Trophoblast cell (in vitro differentiated cells and primary cell): ENCODE measurements around the gene TEX26.

Source experiments
- DNase-seq, 2 donors: peaks; one replicate each; pipeline ENCODE4 v3.0.0-alpha.2; 2016
- H2AFZ ChIP-seq: 2 replicates; pipeline ENCODE4 v1.6.1; 2013; ENCODE audit warnings: low read length, moderate library complexity, mild to moderate bottlenecking; ENCODE audit not compliant: insufficient read depth, poor library complexity
- H2AK5ac ChIP-seq: 2 replicates; pipeline ENCODE4 v1.6.1; 2013; ENCODE audit warnings: mild to moderate bottlenecking, low read length
- H2BK120ac ChIP-seq: 2 replicates; pipeline ENCODE4 v1.6.1; 2013; ENCODE audit warnings: low read length, mild to moderate bottlenecking, moderate library complexity; ENCODE audit not compliant: insufficient read depth, poor library complexity
- H2BK12ac ChIP-seq: 2 replicates; pipeline ENCODE4 v1.6.1; 2013; ENCODE audit warnings: mild to moderate bottlenecking, low read length, moderate library complexity
- H2BK5ac ChIP-seq: 2 replicates; pipeline ENCODE4 v1.6.1; 2013; ENCODE audit warnings: low read length, low read depth, moderate library complexity, mild to moderate bottlenecking; ENCODE audit not compliant: poor library complexity
- H3K14ac ChIP-seq: 2 replicates; pipeline ENCODE4 v1.6.1; 2013; ENCODE audit warnings: mild to moderate bottlenecking, low read length
- H3K18ac ChIP-seq: 2 replicates; pipeline ENCODE4 v1.6.1; 2013; ENCODE audit warnings: mild to moderate bottlenecking, low read length
- H3K23ac ChIP-seq: 2 replicates; pipeline ENCODE4 v1.6.1; 2013; ENCODE audit warnings: low read length
- H3K27ac ChIP-seq: 2 replicates; pipeline ENCODE4 v1.5.1; 2013; ENCODE audit warnings: low read depth, mild to moderate bottlenecking, inconsistent platforms, low read length, moderate library complexity
- H3K27me3 ChIP-seq: 2 replicates; pipeline ENCODE4 v1.6.1; 2013; ENCODE audit warnings: inconsistent platforms, mild to moderate bottlenecking, low read length, moderate library complexity; ENCODE audit not compliant: insufficient read depth
- H3K36me3 ChIP-seq, 2 experiments: 1 replicate in 1 of 2; 2 replicates in 1 of 2; pipeline ENCODE4 v1.6.1; 2013; ENCODE audit warnings: low read length in 2 of 2, mild to moderate bottlenecking in 2 of 2, moderate library complexity in 1 of 2; ENCODE audit not compliant: insufficient read depth in 2 of 2, control insufficient read depth in 1 of 2
- H3K4ac ChIP-seq: 2 replicates; pipeline ENCODE4 v1.6.1; 2013; ENCODE audit warnings: low read depth, mild to moderate bottlenecking, low read length, moderate library complexity
- H3K4me1 ChIP-seq, 2 experiments: 1 replicate in 1 of 2; 2 replicates in 1 of 2; pipeline ENCODE4 v1.6.1; 2013; ENCODE audit warnings: low read length in 2 of 2, mild to moderate bottlenecking in 2 of 2, moderate library complexity in 1 of 2; ENCODE audit not compliant: insufficient read depth in 2 of 2, control insufficient read depth in 1 of 2
- H3K4me2 ChIP-seq: 2 replicates; pipeline ENCODE4 v1.6.1; 2013; ENCODE audit warnings: inconsistent platforms, mild to moderate bottlenecking, low read length, moderate library complexity
- H3K4me3 ChIP-seq: 2 replicates; pipeline ENCODE4 v1.5.1; 2013; ENCODE audit warnings: mild to moderate bottlenecking, low read depth, low read length, inconsistent platforms
- H3K79me1 ChIP-seq: one replicate; pipeline ENCODE4 v1.6.1; 2013; ENCODE audit warnings: low read length
- H3K79me2 ChIP-seq: 2 replicates; pipeline ENCODE4 v1.6.1; 2013; ENCODE audit warnings: low read length, mild to moderate bottlenecking; ENCODE audit not compliant: control insufficient read depth, insufficient read depth, poor library complexity
- H3K9ac ChIP-seq: 2 replicates; pipeline ENCODE4 v1.6.1; 2013; ENCODE audit warnings: mild to moderate bottlenecking, low read length
- H3K9me3 ChIP-seq: 2 replicates; pipeline ENCODE4 v1.6.1; 2013; ENCODE audit warnings: low read depth, mild to moderate bottlenecking, control low read depth, inconsistent platforms, low read length; ENCODE audit not compliant: insufficient read depth
- H4K12ac ChIP-seq: 2 replicates; pipeline ENCODE4 v1.6.1; 2013; ENCODE audit warnings: low read depth, mild to moderate bottlenecking, low read length, moderate library complexity
- H4K8ac ChIP-seq: 2 replicates; pipeline ENCODE4 v1.6.1; 2013; ENCODE audit warnings: low read depth, mild to moderate bottlenecking, low read length, moderate library complexity
- H4K91ac ChIP-seq: one replicate; pipeline ENCODE4 v1.6.1; 2013; ENCODE audit warnings: low read depth, mild to moderate bottlenecking, low read length, moderate library complexity
- WGBS: extraction: QIAGEN DNeasy Blood & Tissue Kit; methylation state at CpG from one replicate; pipeline ENCODE4 v1.1.7; 2013; ENCODE audit warnings: missing lambda C conversion rate; ENCODE audit not compliant: insufficient read length, insufficient coverage; ENCODE audit errors: extremely low coverage; 5-methylcytosine and 5-hydroxymethylcytosine counted together

The TEX26 gene

DNA sequence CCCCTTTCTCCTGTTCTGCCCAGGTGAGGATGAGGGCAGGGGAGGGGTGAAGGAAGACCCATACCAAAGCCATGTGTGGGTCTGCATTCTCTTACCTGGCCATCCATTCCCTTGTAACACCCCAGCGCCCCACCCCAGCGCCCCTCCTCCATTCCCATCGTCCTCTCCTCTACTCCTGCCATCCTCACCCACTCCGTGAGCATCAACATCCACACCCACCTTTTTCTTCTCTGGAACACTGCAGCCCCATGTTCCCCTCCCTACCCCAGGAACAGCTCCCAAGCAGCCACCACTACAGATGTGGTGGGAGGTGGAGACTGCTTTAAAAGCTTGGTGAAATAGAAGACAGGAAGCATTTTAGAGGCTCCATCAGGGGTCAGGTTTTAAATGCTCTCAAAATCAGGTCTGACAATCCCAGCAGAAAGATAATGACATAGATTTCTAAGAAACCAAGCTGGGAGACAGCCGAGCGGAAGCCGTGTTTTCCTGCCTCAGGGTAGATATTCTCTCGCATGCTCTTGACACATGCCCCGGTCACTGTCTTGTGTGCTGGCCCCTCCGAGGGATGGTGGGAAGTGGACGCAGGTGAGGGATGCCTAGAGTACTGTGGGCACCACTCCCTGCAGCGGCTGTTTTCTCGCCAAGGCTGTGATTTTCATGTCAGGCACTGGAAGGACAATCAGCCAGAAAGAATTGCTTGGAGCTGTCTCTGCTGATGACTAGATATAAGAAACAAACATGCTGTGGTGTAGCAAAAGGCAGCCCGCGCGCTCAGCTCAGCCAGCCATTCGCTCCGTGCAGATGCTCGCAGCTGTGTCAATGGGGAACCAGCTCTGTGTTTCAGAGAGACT lies 16.5 kb upstream of the TEX26 start:
- H3K4ac ChIP-seq: no peak overlapping the region
- H2BK12ac ChIP-seq: peak overlapping the region; percentile 57
- H3K27me3 ChIP-seq: no peaks in the 10 kb centered on the region
- H3K79me1 ChIP-seq: peaks cover 3% of the 10 kb centered on the region
- H3K4me3 ChIP-seq: peak overlapping the region; percentile 31
- H3K9me3 ChIP-seq: no peaks in the 10 kb centered on the region
- peak overlapping the region; percentile 28 for H3K18ac ChIP-seq
- peak overlapping the region; percentile 31 for H4K91ac ChIP-seq
- H2BK5ac ChIP-seq: no peak overlapping the region
- H3K23ac ChIP-seq: no peak overlapping the region
- H2BK120ac ChIP-seq: no peak overlapping the region
- no peak overlapping the region for H3K9ac ChIP-seq
- H3K14ac ChIP-seq: no peak overlapping the region
- H4K12ac ChIP-seq: no peak overlapping the region
- H3K4me2 ChIP-seq: no peak overlapping the region
- H2AK5ac ChIP-seq: no peak overlapping the region
- H3K4me1 ChIP-seq: peaks cover 10% of the 10 kb centered on the region in 2 experiments
- peak overlapping the region; percentile 12 for H4K8ac ChIP-seq
- H3K36me3 ChIP-seq: no peaks in the 10 kb centered on the region
- H2AFZ ChIP-seq: no peak overlapping the region
- H3K79me2 ChIP-seq: no peaks in the 10 kb centered on the region
- peak overlapping the region; percentile 4 for H3K27ac ChIP-seq
- DNase-seq: no peak
- WGBS: no CpG with 5 or more reads among the region's 19 CpGs

GRCh38 chr13:30916991-30917390 lies 15.5 kb upstream of the TEX26 start:
- no peak overlapping the region for H3K27ac ChIP-seq
- H3K14ac ChIP-seq: no peak overlapping the region
- H2BK5ac ChIP-seq: no peak overlapping the region
- H3K9me3 ChIP-seq: no peaks in the 10 kb centered on the region
- DNase-seq: no peak
- no peak overlapping the region for H3K4me3 ChIP-seq
- peaks cover 4% of the 10 kb centered on the region for H3K79me1 ChIP-seq
- H3K9ac ChIP-seq: no peak overlapping the region
- H2BK120ac ChIP-seq: no peak overlapping the region
- no peak overlapping the region for H3K4me2 ChIP-seq
- H4K91ac ChIP-seq: no peak overlapping the region
- H3K36me3 ChIP-seq: no peaks in the 10 kb centered on the region
- no CpG with 5 or more reads among the region's 6 CpGs for WGBS
- H3K4ac ChIP-seq: no peak overlapping the region
- no peaks in the 10 kb centered on the region for H3K27me3 ChIP-seq
- H3K79me2 ChIP-seq: no peaks in the 10 kb centered on the region
- H2BK12ac ChIP-seq: no peak overlapping the region
- no peak overlapping the region for H4K8ac ChIP-seq
- no peak overlapping the region for H4K12ac ChIP-seq
- H2AFZ ChIP-seq: no peak overlapping the region
- H3K4me1 ChIP-seq: peaks cover 10% of the 10 kb centered on the region in 2 experiments
- no peak overlapping the region for H2AK5ac ChIP-seq
- no peak overlapping the region for H3K23ac ChIP-seq
- no peak overlapping the region for H3K18ac ChIP-seq

- Histone ChIP-seq H4K12ac (no peak overlapping the region), H3K79me2 (no peaks in the 10 kb centered on the region), H3K23ac (no peak overlapping the region), H3K14ac (no peak overlapping the region), H3K9me3 (no peaks in the 10 kb centered on the region), H3K27me3 (no peaks in the 10 kb centered on the region), H3K4ac (no peak overlapping the region), H2BK5ac (no peak overlapping the region), H3K27ac (no peak overlapping the region), H4K8ac (no peak overlapping the region), H3K4me2 (no peak overlapping the region), H3K4me1 (peaks cover 15 to 18% of the 10 kb centered on the region in 2 experiments), H4K91ac (no peak overlapping the region), H3K36me3 (no peaks in the 10 kb centered on the region), H3K79me1 (peaks cover 8% of the 10 kb centered on the region), H2BK120ac (no peak overlapping the region), H2BK12ac (no peak overlapping the region), H3K18ac (no peak overlapping the region), H2AFZ (no peak overlapping the region), H3K4me3 (no peak overlapping the region), H2AK5ac (no peak overlapping the region), H3K9ac (no peak overlapping the region)
- WGBS: no CpG with 5 or more reads among the region's 6 CpGs
- DNase-seq: no peak
Measured at GRCh38 chr13:30918662-30919405, 13.6 kb upstream of the TEX26 start.

GRCh38 chr13:30920162-30920909 lies 12.1 kb upstream of the TEX26 start:
- H3K14ac ChIP-seq: no peak overlapping the region
- H2BK120ac ChIP-seq: no peak overlapping the region
- peaks cover 14 to 18% of the 10 kb centered on the region in 2 experiments for H3K4me1 ChIP-seq
- H3K27me3 ChIP-seq: no peaks in the 10 kb centered on the region
- no peak overlapping the region for H2AFZ ChIP-seq
- H4K8ac ChIP-seq: no peak overlapping the region
- H4K12ac ChIP-seq: no peak overlapping the region
- H2BK5ac ChIP-seq: no peak overlapping the region
- H3K4me3 ChIP-seq: no peak overlapping the region
- no peak overlapping the region for H3K4ac ChIP-seq
- H3K4me2 ChIP-seq: no peak overlapping the region
- no peak for DNase-seq
- no peak overlapping the region for H2AK5ac ChIP-seq
- no peak overlapping the region for H3K9ac ChIP-seq
- no peak overlapping the region for H4K91ac ChIP-seq
- H3K79me2 ChIP-seq: no peaks in the 10 kb centered on the region
- H3K23ac ChIP-seq: no peak overlapping the region
- no CpG with 5 or more reads among the region's 5 CpGs for WGBS
- H3K18ac ChIP-seq: no peak overlapping the region
- no peaks in the 10 kb centered on the region for H3K9me3 ChIP-seq
- H3K27ac ChIP-seq: no peak overlapping the region
- peaks cover 8% of the 10 kb centered on the region for H3K79me1 ChIP-seq
- no peak overlapping the region for H2BK12ac ChIP-seq
- H3K36me3 ChIP-seq: no peaks in the 10 kb centered on the region
